Adrenal gland (tissue), 5 donors: ENCODE data around the gene PTK6.

Experiments
- POLR2A ChIP-seq, 2 donors: fragments of 450-650 bp; IDR thresholded peaks; one replicate each; pipeline ENCODE4 v1.6.1; 2017; ENCODE audit warnings: antibody characterized with exemption in 2 of 2, mild to moderate bottlenecking in 2 of 2, moderate library complexity in 1 of 2
- TF ChIP-seq, protein P1 (sequence below), 6 experiments: fragments of 450-650 bp in 4 of 6; fragments of 200-600 bp in 2 of 6; sonication (generic) in 1 of 6; IDR thresholded peaks; 1 replicate in 5 of 6; 2 replicates in 1 of 6; pipeline versions ENCODE4 v1.5.1 to v1.8.0; 2016 to 2021; ENCODE audit warnings: antibody characterized with exemption in 6 of 6, mild to moderate bottlenecking in 2 of 6, moderate library complexity in 1 of 6
- donor health status: DM: no; HTN: no; CAD: no.

- TF ChIP-seq, protein P1, sequence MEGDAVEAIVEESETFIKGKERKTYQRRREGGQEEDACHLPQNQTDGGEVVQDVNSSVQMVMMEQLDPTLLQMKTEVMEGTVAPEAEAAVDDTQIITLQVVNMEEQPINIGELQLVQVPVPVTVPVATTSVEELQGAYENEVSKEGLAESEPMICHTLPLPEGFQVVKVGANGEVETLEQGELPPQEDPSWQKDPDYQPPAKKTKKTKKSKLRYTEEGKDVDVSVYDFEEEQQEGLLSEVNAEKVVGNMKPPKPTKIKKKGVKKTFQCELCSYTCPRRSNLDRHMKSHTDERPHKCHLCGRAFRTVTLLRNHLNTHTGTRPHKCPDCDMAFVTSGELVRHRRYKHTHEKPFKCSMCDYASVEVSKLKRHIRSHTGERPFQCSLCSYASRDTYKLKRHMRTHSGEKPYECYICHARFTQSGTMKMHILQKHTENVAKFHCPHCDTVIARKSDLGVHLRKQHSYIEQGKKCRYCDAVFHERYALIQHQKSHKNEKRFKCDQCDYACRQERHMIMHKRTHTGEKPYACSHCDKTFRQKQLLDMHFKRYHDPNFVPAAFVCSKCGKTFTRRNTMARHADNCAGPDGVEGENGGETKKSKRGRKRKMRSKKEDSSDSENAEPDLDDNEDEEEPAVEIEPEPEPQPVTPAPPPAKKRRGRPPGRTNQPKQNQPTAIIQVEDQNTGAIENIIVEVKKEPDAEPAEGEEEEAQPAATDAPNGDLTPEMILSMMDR (IDR thresholded peaks at IDR 0.05), result no peak
- no peak for TF ChIP-seq POLR2A (IDR thresholded peaks at IDR 0.05)
Observed at GRCh38 chr20:63481503-63481902, 55.7 kb downstream of the PTK6 start.
